GM23338 (cell line): Measurements from ENCODE around the gene TRIB2. TPM values are rescaled to one million over a fixed set of nuclear protein-coding genes. Genes with fewer than 3 reads are reported as not detected.

Source experiments
- ATAC-seq: fragments of 200-7000 bp; cut with Tn5 transposase; 3 replicates; pipeline ENCODE4 v1.9.1; 2020
- DNase-seq: peaks from one replicate; pipeline ENCODE4 v3.0.0-alpha.2; 2015; ENCODE audit warnings: low spot score
- H2AFZ ChIP-seq: fragments of 200-600 bp; sonication (generic); 2 replicates; pipeline ENCODE4 v1.8.0; 2016; ENCODE audit warnings: antibody characterized with exemption, mild to moderate bottlenecking, moderate library complexity
- H3F3A ChIP-seq: fragments of 200-600 bp; sonication (generic); replicated peaks from 2 replicates; pipeline ENCODE4 v1.8.0; 2017; ENCODE audit warnings: antibody characterized with exemption, mixed run types, low read depth
- H3K27ac ChIP-seq: fragments of 200-600 bp; sonication (generic); 2 replicates; pipeline ENCODE4 v1.6.1; 2016; ENCODE audit warnings: low read depth
- H3K27me3 ChIP-seq: fragments of 200-600 bp; sonication (generic); 2 replicates; pipeline ENCODE4 v1.8.0; 2016; ENCODE audit warnings: mild to moderate bottlenecking, mixed run types, moderate library complexity; ENCODE audit not compliant: insufficient read depth
- H3K36me3 ChIP-seq: fragments of 200-600 bp; sonication (generic); 2 replicates; pipeline ENCODE4 v1.8.0; 2016; ENCODE audit warnings: mild to moderate bottlenecking; ENCODE audit not compliant: insufficient read depth
- H3K4me1 ChIP-seq: fragments of 200-600 bp; sonication (generic); 2 replicates; pipeline ENCODE4 v1.8.0; 2016; ENCODE audit warnings: mild to moderate bottlenecking, moderate library complexity; ENCODE audit not compliant: insufficient read depth
- H3K4me2 ChIP-seq: fragments of 200-600 bp; sonication (generic); 2 replicates; pipeline ENCODE4 v1.7.1; 2017; ENCODE audit warnings: mixed run types
- H3K4me3 ChIP-seq: fragments of 200-600 bp; sonication (generic); 2 replicates; pipeline ENCODE4 v1.6.1; 2016; ENCODE audit warnings: mixed run types
- H3K79me2 ChIP-seq: fragments of 200-600 bp; sonication (generic); replicated peaks from 2 replicates; pipeline ENCODE4 v1.8.0; 2017; ENCODE audit warnings: mild to moderate bottlenecking; ENCODE audit not compliant: insufficient read depth
- H3K9me2 ChIP-seq: fragments of 200-600 bp; sonication (generic); 2 replicates; pipeline ENCODE4 v1.8.0; 2017; ENCODE audit not compliant: insufficient read depth
- H4K20me1 ChIP-seq: fragments of 200-600 bp; sonication (generic); replicated peaks from 2 replicates; pipeline ENCODE4 v1.8.0; 2017; ENCODE audit warnings: mild to moderate bottlenecking; ENCODE audit not compliant: insufficient read depth
- H3K27ac Mint-ChIP-seq: 2 replicates; pipeline ENCODE4 v1.8.0; 2020; ENCODE audit warnings: inconsistent platforms, mild to moderate bottlenecking, moderate library complexity, mixed read lengths
- H3K27me3 Mint-ChIP-seq: 3 replicates; pipeline ENCODE4 v1.8.0; 2022; ENCODE audit warnings: low read depth, mild to moderate bottlenecking, moderate library complexity, mixed read lengths, inconsistent platforms; ENCODE audit not compliant: insufficient read depth, poor library complexity
- H3K36me3 Mint-ChIP-seq: 3 replicates; pipeline ENCODE4 v1.8.0; 2021; ENCODE audit warnings: low read depth, mild to moderate bottlenecking, inconsistent platforms, moderate library complexity, mixed read lengths
- H3K4me1 Mint-ChIP-seq: 3 replicates; pipeline ENCODE4 v1.8.0; 2020; ENCODE audit warnings: mild to moderate bottlenecking, inconsistent platforms, mixed read lengths
- H3K4me3 Mint-ChIP-seq: 3 replicates; pipeline ENCODE4 v1.8.0; 2021; ENCODE audit warnings: moderate library complexity, mild to moderate bottlenecking, inconsistent platforms, mixed read lengths
- H3K9me3 Mint-ChIP-seq: 3 replicates; pipeline ENCODE4 v1.8.0; 2020; ENCODE audit warnings: moderate library complexity, mild to moderate bottlenecking, inconsistent platforms, mixed read lengths
- CREB1 ChIP-seq: fragments of 250-450 bp; sonication (Bioruptor Pico); IDR thresholded peaks from 2 replicates; pipeline ENCODE4 v1.5.0; 2020; ENCODE audit warnings: low read depth, mild to moderate bottlenecking, moderate library complexity
- ETS1 ChIP-seq: IDR thresholded peaks from 2 replicates; pipeline ENCODE4 v1.6.1; 2016; ENCODE audit warnings: antibody characterized with exemption
- REST ChIP-seq: IDR thresholded peaks from one replicate; pipeline ENCODE4 v1.6.1; 2018; ENCODE audit warnings: antibody characterized with exemption; ENCODE audit not compliant: unreplicated experiment
- STAT1 ChIP-seq: IDR thresholded peaks from one replicate; pipeline ENCODE4 v1.6.1; 2016; ENCODE audit warnings: antibody characterized with exemption; ENCODE audit not compliant: unreplicated experiment
- ZNF114 ChIP-seq: fragments of 250-450 bp; sonication (Bioruptor Pico); IDR thresholded peaks from 2 replicates; pipeline ENCODE4 v1.5.0; 2020; ENCODE audit warnings: mild to moderate bottlenecking, moderate library complexity
- ZNF331 ChIP-seq: fragments of 250-450 bp; sonication (Bioruptor Pico); IDR thresholded peaks from 2 replicates; pipeline ENCODE4 v1.5.0; 2020; ENCODE audit warnings: low read depth, mild to moderate bottlenecking, moderate library complexity
- ZNF462 ChIP-seq: fragments of 250-450 bp; sonication (Bioruptor Pico); IDR thresholded peaks from 2 replicates; pipeline ENCODE4 v1.5.0; 2020; ENCODE audit warnings: mild to moderate bottlenecking, moderate library complexity
- polyA plus RNA-seq: library from polyadenylated mRNA; unstranded; fragments of >200 nt; fragmentation: Nextera tagmentation; extraction: Ambion mirVana; gene quantifications from 2 replicates; pipeline ENCODE4 v1.2.1, GENCODE V29; 2016
- total RNA-seq: library from RNA; depleted of rRNA; stranded (reverse); fragments of >200 nt; shearing (Covaris generic); gene quantifications from 2 replicates; pipeline ENCODE4 v1.2.3, GENCODE V29; 2014

TRIB2 gene
- total and polyA plus RNA-seq, 2 experiments from 2014 or later = 40.3 to 109 TPM

- TF ChIP-seq REST = no peak
- TF ChIP-seq ZNF331 (CRISPR knock-in tag) = no peak
These were observed 7.6 kb upstream of the TRIB2 start (continued) for GRCh38 chr2:12709207-12709522.

- TF ChIP-seq STAT1 (no peak), ZNF114 (CRISPR knock-in tag) (no peak), REST (no peak), ZNF331 (CRISPR knock-in tag) (no peak), CREB1 (CRISPR knock-in tag) (no peak), ZNF462 (CRISPR knock-in tag) (no peak), ETS1 (no peak)
These were observed 6.4 kb upstream of the TRIB2 start for GRCh38 chr2:12710301-12710700.

More at GRCh38 chr2:12710301-12710700, 6.4 kb upstream of the TRIB2 start:
- Mint-ChIP-seq H3K27ac (no peak overlapping the region), H3K4me3 (no peak overlapping the region), H3K27me3 (no peaks in the 10 kb centered on the region), H3K36me3 (0 out of 3 replicates have a peak, but pooled peaks cover 3% of the 10 kb centered on the region), H3K4me1 (peaks cover 9% of the 10 kb centered on the region), H3K9me3 (peaks cover 4% of the 10 kb centered on the region; the same call in 1 of the 3 replicates)
- Histone ChIP-seq H2AFZ (no peak overlapping the region), H3K79me2 (no peaks in the 10 kb centered on the region), H3K27me3 (no peaks in the 10 kb centered on the region), H3K4me2 (no peak overlapping the region), H3K36me3 (no peaks in the 10 kb centered on the region), H3K27ac (no peak overlapping the region), H3K9me2 (peaks cover 8% of the 10 kb centered on the region), H4K20me1 (no peaks in the 10 kb centered on the region), H3K4me1 (peaks cover 11% of the 10 kb centered on the region), H3K4me3 (no peak overlapping the region), H3F3A (no peaks in the 10 kb centered on the region)
- no peak for DNase-seq
- no peak for ATAC-seq
